ENCODE data around the gene SLC1A2.
A peak's percentile ranks its signal among the peaks of the same experiment; 100 is the strongest.

Gene SLC1A2

DNA sequence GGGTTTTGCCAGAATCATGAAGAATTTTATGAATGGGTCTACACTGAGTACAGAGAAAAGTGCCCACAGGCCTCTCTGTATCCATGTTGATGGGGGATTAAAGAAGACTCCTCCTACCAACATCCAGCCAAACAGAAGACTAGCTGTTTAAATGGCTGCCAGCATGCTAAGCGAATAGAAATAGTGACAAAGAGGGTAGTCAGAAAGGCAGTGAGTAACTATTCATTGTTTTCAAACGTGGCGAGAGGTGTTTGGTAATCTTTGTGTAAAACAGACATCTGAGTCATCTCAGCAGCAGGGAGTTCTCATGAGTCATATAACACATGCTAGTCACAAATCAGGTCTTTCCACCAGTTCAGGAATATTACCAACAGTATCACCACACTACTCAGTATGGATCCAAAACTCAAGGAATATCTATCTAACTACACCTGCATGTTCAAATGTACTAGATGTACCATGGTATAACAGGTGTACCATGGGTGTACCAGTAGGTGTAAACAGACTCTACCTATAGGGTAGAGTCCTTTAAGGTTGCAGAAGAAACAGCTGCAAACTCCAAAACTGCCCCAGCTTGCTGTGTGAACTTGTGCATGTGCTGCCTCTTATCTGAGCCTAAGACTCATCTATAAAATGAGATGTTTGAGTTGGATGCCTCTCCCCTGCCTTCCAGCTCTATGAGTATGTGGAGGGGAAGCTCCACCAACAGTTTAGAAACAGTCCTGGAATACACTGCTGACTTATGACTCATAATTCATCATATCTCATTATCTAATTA, 82.0 kb downstream of the SLC1A2 start:
- peak; percentile 39 for DNase-seq (ENCODE audit: low read depth)
- no peak overlapping the region for H3K4me3 ChIP-seq (ENCODE audit: low read depth, low read length)
- TF ChIP-seq MYC (IDR thresholded peaks at IDR 0.05; ENCODE audit: low read depth, low read length): no peak
- TF ChIP-seq, protein P1, sequence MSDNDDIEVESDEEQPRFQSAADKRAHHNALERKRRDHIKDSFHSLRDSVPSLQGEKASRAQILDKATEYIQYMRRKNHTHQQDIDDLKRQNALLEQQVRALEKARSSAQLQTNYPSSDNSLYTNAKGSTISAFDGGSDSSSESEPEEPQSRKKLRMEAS (IDR thresholded peaks at IDR 0.05; ENCODE audit: low read depth, low read length): no peak
- TF ChIP-seq, protein P2, sequence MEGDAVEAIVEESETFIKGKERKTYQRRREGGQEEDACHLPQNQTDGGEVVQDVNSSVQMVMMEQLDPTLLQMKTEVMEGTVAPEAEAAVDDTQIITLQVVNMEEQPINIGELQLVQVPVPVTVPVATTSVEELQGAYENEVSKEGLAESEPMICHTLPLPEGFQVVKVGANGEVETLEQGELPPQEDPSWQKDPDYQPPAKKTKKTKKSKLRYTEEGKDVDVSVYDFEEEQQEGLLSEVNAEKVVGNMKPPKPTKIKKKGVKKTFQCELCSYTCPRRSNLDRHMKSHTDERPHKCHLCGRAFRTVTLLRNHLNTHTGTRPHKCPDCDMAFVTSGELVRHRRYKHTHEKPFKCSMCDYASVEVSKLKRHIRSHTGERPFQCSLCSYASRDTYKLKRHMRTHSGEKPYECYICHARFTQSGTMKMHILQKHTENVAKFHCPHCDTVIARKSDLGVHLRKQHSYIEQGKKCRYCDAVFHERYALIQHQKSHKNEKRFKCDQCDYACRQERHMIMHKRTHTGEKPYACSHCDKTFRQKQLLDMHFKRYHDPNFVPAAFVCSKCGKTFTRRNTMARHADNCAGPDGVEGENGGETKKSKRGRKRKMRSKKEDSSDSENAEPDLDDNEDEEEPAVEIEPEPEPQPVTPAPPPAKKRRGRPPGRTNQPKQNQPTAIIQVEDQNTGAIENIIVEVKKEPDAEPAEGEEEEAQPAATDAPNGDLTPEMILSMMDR (IDR thresholded peaks at IDR 0.05; ENCODE audit: low read depth, low read length): no peak
- no peak for TF ChIP-seq POLR2A (IDR thresholded peaks at IDR 0.05; ENCODE audit: extremely low read depth, insufficient read length)

DNA sequence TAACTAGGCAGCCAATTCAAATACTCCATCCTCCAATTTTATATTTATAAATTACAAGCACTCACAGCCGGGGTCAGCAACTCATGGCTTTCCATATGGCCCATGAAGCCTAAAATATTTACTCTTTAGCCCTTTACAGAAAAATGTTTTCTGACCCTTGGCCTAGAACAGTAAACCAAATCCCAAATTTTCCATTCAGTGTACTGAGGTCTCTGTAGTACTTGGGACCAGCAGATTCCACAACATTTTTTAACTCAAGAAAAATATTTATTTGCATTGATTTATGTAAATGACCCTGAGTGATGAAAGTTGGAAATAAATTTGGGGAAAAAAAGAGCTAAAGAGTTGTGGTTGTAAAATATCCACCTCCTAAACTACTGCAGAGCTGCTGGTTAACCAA, 82.6 kb downstream of the SLC1A2 start:
- TF ChIP-seq, protein P2 (IDR thresholded peaks at IDR 0.05; ENCODE audit: low read depth, low read length): no peak
- no peak for TF ChIP-seq MYC (IDR thresholded peaks at IDR 0.05; ENCODE audit: low read depth, low read length)
- TF ChIP-seq POLR2A (IDR thresholded peaks at IDR 0.05; ENCODE audit: extremely low read depth, insufficient read length): no peak
- TF ChIP-seq, protein P1 (IDR thresholded peaks at IDR 0.05; ENCODE audit: low read depth, low read length): no peak
- DNase-seq (ENCODE audit: low read depth): no peak
- H3K4me3 ChIP-seq (ENCODE audit: low read depth, low read length): no peak overlapping the region

DNA sequence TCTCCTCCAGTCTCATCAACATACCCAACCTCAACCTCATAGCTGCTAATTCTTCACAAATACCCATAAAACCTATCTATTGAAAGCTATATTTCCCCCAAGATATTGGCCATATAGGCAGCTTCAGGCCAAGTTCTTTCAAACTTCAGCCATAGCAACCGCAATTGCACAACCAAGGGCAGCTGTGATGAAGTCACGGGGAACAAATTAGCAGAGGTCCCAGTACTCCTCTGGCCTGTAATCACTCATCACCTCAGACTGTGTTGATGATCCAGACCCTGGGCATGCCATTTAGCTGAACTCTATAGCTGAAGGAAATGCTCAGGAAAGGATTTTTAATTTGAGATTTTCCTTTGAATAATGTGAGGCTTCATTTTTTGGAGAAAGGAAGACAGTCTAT, 84.1 kb downstream of the SLC1A2 start:
- TF ChIP-seq POLR2A (IDR thresholded peaks at IDR 0.05; ENCODE audit: extremely low read depth, insufficient read length): no peak
- TF ChIP-seq, protein P1 (IDR thresholded peaks at IDR 0.05; ENCODE audit: low read depth, low read length): no peak
- DNase-seq (ENCODE audit: low read depth): no peak

DNA sequence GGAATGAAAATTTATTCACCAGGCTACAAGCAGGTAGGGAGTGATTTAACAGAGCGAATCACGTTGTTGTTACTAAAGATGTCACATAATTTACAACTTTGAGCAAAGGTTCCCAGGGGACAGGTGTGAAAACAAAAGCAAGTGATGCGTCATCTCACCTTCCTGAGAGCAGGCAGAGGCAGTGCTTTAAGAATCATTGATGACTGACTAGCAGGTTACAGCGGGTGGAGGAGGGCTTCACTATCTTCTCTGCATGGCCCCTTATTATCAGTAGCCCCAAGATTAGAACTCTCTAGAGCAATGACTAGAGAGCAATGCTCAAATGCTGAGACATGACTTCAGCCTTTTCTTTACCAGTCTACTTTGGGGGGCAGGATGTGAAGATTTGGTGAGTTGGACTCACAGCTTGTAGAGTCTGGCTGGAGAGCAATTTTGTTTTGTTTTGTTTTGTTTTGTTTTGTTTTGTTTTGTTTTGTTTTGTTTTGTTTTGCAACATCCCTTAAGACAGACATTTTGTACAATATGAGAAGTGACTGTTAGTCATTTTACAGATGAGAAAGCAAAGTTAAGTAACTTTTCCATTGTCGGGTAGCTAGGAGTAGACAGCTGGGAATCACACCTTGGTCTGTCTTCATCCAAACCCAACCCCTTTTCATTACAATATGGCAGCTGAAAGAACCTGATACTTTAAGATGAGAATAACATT, 84.8 kb downstream of the SLC1A2 start:
- no peak overlapping the region for H3K4me3 ChIP-seq (ENCODE audit: low read depth, low read length)
- no peak for TF ChIP-seq POLR2A (IDR thresholded peaks at IDR 0.05; ENCODE audit: extremely low read depth, insufficient read length)
- no peak for DNase-seq (ENCODE audit: low read depth)

More for the DNA sequence above, 84.1 kb downstream of the SLC1A2 start:
- no peak overlapping the region for H3K4me3 ChIP-seq (ENCODE audit: low read depth, low read length)

DNA sequence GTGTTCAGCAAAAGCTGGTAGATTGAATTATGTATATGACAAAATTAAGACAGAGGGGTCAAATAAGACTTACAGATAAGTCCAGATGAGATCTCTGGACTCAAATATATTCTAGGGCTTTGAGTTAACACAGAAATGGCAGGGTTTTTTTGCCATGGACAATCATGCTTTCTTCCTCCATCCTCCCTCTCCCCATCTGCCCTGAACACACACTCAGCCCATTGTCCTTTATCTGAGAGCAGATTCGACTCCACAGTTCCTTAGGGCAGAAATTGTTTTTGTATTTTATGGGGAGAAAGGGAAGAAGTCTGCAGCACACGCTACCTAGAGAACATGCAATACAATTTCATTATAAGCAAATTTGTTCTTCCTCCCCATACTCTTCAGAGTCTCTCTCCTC, 86.8 kb downstream of the SLC1A2 start:
- DNase-seq (ENCODE audit: low read depth): no peak
- no peak overlapping the region for H3K4me3 ChIP-seq (ENCODE audit: low read depth, low read length)
- TF ChIP-seq MYC (IDR thresholded peaks at IDR 0.05; ENCODE audit: low read depth, low read length): no peak
- TF ChIP-seq, protein P1 (IDR thresholded peaks at IDR 0.05; ENCODE audit: low read depth, low read length): no peak
- TF ChIP-seq POLR2A (IDR thresholded peaks at IDR 0.05; ENCODE audit: extremely low read depth, insufficient read length): no peak
- TF ChIP-seq, protein P2 (IDR thresholded peaks at IDR 0.05; ENCODE audit: low read depth, low read length): no peak

DNA sequence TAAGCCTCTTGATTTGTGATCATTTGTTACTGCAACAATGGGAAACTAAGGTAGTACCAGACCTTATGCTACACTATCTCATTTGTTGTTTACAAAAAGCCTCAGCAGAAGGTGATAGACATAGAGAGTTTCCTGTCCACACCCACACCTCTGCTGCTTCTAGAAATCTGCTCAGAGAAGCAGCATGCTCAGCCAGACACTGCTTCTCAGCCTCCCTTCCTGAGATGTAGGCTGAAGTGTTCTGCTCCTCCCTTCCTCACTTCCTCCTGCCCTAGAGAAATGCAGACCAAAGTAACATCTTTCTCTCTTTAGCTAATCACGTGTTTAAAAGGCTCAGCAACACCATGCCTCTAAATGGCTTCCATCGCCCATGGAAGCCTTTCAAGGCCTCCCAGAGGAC, 88.4 kb downstream of the SLC1A2 start:
- DNase-seq (ENCODE audit: low read depth): no peak
- no peak for TF ChIP-seq POLR2A (IDR thresholded peaks at IDR 0.05; ENCODE audit: extremely low read depth, insufficient read length)
- TF ChIP-seq MYC (IDR thresholded peaks at IDR 0.05; ENCODE audit: low read depth, low read length): no peak
- TF ChIP-seq, protein P2 (IDR thresholded peaks at IDR 0.05; ENCODE audit: low read depth, low read length): no peak
- TF ChIP-seq, protein P1 (IDR thresholded peaks at IDR 0.05; ENCODE audit: low read depth, low read length): no peak
- no peak overlapping the region for H3K4me3 ChIP-seq (ENCODE audit: low read depth, low read length)
